ENCODE data around the gene DYRK4. TPM values are rescaled to one million over a fixed set of nuclear protein-coding genes. Genes with fewer than 3 reads are reported as not detected.
A peak's percentile ranks its signal among the peaks of the same experiment; 100 is the strongest.

Gene DYRK4
- total and polyA plus RNA-seq, 12 donors, result 24.2 to 123 (median 45.9) TPM

DNA sequence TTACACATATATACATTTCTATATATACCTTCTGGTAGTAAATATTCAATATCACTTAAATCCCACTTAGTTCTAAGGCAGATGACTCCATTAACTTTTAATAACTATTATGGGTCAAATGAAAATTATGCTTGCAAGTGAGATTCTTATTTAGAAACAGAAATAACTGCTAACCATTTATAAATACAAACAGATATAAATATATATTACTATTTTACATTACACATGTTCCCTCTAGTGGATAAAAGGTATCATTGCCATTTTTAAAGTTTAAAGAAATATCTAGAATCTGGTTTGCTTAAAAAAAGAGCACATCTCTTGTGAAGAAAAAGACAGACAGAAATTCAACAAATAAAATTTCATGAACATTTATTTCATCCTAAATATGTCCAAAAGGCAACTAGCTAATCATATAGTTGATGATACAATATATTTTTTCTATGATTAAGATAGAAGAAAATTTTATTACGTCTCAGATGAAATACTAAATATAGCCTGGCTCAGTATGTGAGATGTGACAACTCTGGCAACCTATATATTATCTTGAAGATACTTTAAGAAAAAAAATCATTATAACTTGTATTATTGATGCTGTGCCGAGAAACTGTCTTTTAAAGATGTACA, 35.0 kb upstream of the DYRK4 start:
- Histone ChIP-seq H3K9me3 (replicated peaks in 1 of 3) (no peaks in the 10 kb centered on the region), H3K4me1 (replicated peaks in 1 of 2) (no peaks in the 10 kb centered on the region), H3K27ac (no peak overlapping the region), H3K4me3 (no peak overlapping the region), H3K27me3 (no peaks in the 10 kb centered on the region), H3K36me3 (replicated peaks in 1 of 2) (peaks cover 0 to 24% of the 10 kb centered on the region in 2 donors)
- no peak for DNase-seq
- TF ChIP-seq, protein P1, sequence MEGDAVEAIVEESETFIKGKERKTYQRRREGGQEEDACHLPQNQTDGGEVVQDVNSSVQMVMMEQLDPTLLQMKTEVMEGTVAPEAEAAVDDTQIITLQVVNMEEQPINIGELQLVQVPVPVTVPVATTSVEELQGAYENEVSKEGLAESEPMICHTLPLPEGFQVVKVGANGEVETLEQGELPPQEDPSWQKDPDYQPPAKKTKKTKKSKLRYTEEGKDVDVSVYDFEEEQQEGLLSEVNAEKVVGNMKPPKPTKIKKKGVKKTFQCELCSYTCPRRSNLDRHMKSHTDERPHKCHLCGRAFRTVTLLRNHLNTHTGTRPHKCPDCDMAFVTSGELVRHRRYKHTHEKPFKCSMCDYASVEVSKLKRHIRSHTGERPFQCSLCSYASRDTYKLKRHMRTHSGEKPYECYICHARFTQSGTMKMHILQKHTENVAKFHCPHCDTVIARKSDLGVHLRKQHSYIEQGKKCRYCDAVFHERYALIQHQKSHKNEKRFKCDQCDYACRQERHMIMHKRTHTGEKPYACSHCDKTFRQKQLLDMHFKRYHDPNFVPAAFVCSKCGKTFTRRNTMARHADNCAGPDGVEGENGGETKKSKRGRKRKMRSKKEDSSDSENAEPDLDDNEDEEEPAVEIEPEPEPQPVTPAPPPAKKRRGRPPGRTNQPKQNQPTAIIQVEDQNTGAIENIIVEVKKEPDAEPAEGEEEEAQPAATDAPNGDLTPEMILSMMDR (IDR thresholded peaks at IDR 0.05), result peak in 5 of 6 experiments; percentile 30 to 67 (median 57)
- TF ChIP-seq POLR2A (IDR thresholded peaks at IDR 0.05), result no peak
- intact Hi-C loops (cut with DNase I), result no loop called here
- WGBS, 4 donors, result 94 to 98% (median 96%) methylated on average over 2 of the region's 2 CpGs

DNA sequence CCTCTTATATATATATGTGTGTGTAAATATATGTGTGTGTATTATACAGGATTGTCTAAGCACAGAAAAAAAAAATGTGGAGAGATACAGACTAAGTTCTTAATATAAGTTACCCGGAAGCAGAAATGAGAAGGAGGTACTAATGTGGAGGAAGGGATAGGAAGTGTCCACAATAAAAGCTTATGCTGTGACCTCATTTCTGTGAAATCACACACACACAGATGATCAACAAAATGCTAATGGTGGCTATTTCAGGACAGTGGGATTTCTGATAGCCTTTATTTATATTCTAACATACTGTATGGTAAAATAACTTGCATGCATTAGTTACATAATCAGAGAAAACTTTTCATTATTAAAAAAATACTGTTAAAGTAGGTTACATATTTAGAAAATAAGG, 31.8 kb upstream of the DYRK4 start:
- Histone ChIP-seq H3K4me3 (no peak overlapping the region), H3K27ac (no peak overlapping the region), H3K27me3 (no peaks in the 10 kb centered on the region), H3K36me3 (replicated peaks in 1 of 2) (peaks cover 0 to 26% of the 10 kb centered on the region in 2 donors), H3K4me1 (replicated peaks in 1 of 2) (no peaks in the 10 kb centered on the region), H3K9me3 (replicated peaks in 1 of 3) (no peaks in the 10 kb centered on the region)
- no peak for DNase-seq
- TF ChIP-seq, protein P1 (IDR thresholded peaks at IDR 0.05), result no peak
- TF ChIP-seq POLR2A (IDR thresholded peaks at IDR 0.05), result no peak
- WGBS, 4 donors, result 77 to 79% (median 78%) methylated on average over 1 of the region's 1 CpG
- intact Hi-C loops (cut with DNase I), result loop anchor here in 1 of 2 donors (10.0 kb wide), 1 partner anchor 225 kb away; no protein-coding TSS in a partner anchor

DNA sequence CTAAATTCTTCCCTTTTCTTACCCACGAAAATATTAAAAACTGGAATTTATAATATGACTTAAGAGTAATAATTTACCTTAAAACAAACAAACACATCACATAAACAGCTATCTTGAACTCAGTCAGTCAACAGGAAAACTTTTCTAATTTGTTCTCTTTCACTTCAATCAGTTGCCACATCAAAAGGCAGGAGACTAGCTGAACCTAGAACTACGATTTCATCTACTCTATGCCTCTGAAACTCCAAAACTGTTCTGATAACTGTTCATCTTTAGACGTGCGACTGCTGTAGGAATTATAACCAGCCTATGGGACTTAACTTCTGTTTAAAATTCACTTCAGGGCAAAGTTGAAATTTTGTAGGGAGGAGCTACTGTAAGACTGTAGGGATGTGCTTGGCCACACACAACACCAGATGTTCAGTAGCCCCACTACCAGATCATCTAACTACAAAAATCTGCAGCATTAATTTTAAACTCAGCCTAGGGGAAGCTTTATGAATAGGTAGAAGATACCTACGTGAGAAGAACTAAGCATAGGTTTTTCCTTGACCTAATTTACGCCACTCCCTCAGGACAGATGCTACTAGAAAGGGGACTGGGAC, 30.9 kb upstream of the DYRK4 start:
- Histone ChIP-seq H3K36me3 (replicated peaks in 1 of 2) (peaks cover 0 to 23% of the 10 kb centered on the region in 2 donors), H3K4me1 (replicated peaks in 1 of 2) (no peaks in the 10 kb centered on the region), H3K4me3 (no peak overlapping the region), H3K9me3 (replicated peaks in 1 of 3) (no peaks in the 10 kb centered on the region), H3K27ac (no peak overlapping the region), H3K27me3 (no peaks in the 10 kb centered on the region)
- no peak for TF ChIP-seq POLR2A (IDR thresholded peaks at IDR 0.05)
- TF ChIP-seq, protein P1 (IDR thresholded peaks at IDR 0.05), result no peak
- WGBS, 4 donors, result 72 to 84% (median 82%) methylated on average over 6 of the region's 6 CpGs
- DNase-seq, result no peak
- intact Hi-C loops (cut with DNase I), result loop anchor here in 1 of 2 donors (10.0 kb wide), 1 partner anchor 226 kb away; no protein-coding TSS in a partner anchor

DNA sequence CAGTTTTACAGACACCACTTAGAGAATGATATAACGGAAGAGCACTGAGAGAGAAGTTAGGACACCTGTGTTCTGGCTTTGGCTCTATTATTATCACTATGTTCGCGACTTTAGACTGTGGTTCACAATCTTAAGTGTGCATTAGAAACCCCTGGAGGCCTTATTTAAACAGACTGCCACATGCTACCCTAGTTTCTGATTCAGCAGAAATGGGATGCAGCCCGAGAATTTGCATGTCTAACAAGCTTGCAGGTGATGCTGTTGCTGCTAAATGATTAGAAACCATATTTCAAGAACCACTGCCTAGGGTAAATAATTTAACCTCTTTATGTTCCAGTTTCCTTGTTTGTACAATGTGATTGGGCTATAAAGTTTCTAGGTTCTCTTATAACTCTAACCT, 26.9 kb upstream of the DYRK4 start:
- H3K27me3 ChIP-seq, result no peaks in the 10 kb centered on the region
- peaks cover 0 to 15% of the 10 kb centered on the region in 2 donors for H3K36me3 ChIP-seq (replicated peaks in 1 of 2)
- no peaks in the 10 kb centered on the region for H3K9me3 ChIP-seq (replicated peaks in 1 of 3)
- intact Hi-C loops (cut with DNase I), result loop anchor here in 1 of 2 donors (10.0 kb wide), 1 partner anchor 230 kb away; no protein-coding TSS in a partner anchor
- WGBS, 4 donors, result 81 to 93% (median 90%) methylated on average over 4 of the region's 4 CpGs
- no peak for TF ChIP-seq POLR2A (IDR thresholded peaks at IDR 0.05)
- TF ChIP-seq, protein P1 (IDR thresholded peaks at IDR 0.05), result no peak
- H3K27ac ChIP-seq, result no peak overlapping the region
- DNase-seq, result no peak
- H3K4me1 ChIP-seq (replicated peaks in 1 of 2), result peaks cover 11 to 19% of the 10 kb centered on the region in 2 donors
- no peak overlapping the region for H3K4me3 ChIP-seq
